MCF 10A (cell line): ENCODE results near the gene PECR. TPM values are rescaled to one million over a fixed set of nuclear protein-coding genes. Genes with fewer than 3 reads are reported as not detected.
A peak's percentile ranks its signal among the peaks of the same experiment; 100 is the strongest.
"Not testable (repeated sequence)": the region's sequence is repeated elsewhere in the genome, so short reads cannot be mapped to it uniquely, and the experiment has no call there.

Experiments used
- BruUV-seq: library from RNA; stranded (reverse); fragments of 400-500 nt; replicated peaks from 2 replicates; lab custom pipeline; 2021; lab: Mats Ljungman, UMichigan
- CTCF ChIA-PET: fragments of 300-600 bp; sonication (Branson Sonifier 250); formaldehyde crosslinking; extraction: SDS; loops from one replicate; lab custom pipeline; 2021; ENCODE audit warnings: antibody characterized with exemption, inconsistent platforms; lab: Yijun Ruan, JAX
- POLR2A ChIA-PET: fragments of 300-600, 350-650 bp; sonication (Branson Sonifier 250); formaldehyde crosslinking; extraction: SDS; loops from one replicate; lab custom pipeline; 2020; ENCODE audit warnings: antibody characterized with exemption, inconsistent platforms; lab: Yijun Ruan, JAX
- DNase-seq: peaks from one replicate; pipeline ENCODE4 v3.0.0-alpha.2; 2018; ENCODE audit not compliant: unreplicated experiment
- H3K27ac Mint-ChIP-seq: one replicate; pipeline ENCODE4 v1.8.0; 2022; ENCODE audit warnings: mild to moderate bottlenecking, low read depth, mixed read lengths; ENCODE audit not compliant: unreplicated experiment
- H3K27me3 Mint-ChIP-seq: one replicate; pipeline ENCODE4 v1.8.0; 2022; ENCODE audit warnings: mixed read lengths; ENCODE audit not compliant: insufficient read depth, unreplicated experiment
- H3K36me3 Mint-ChIP-seq: one replicate; pipeline ENCODE4 v1.8.0; 2022; ENCODE audit warnings: mild to moderate bottlenecking, moderate library complexity, mixed read lengths; ENCODE audit not compliant: insufficient read depth, unreplicated experiment
- H3K4me1 Mint-ChIP-seq: one replicate; pipeline ENCODE4 v1.8.0; 2022; ENCODE audit warnings: mixed read lengths; ENCODE audit not compliant: insufficient read depth, unreplicated experiment
- H3K4me3 Mint-ChIP-seq: one replicate; pipeline ENCODE4 v1.8.0; 2022; ENCODE audit warnings: mild to moderate bottlenecking, moderate library complexity, mixed read lengths; ENCODE audit not compliant: unreplicated experiment
- H3K9me3 Mint-ChIP-seq: one replicate; pipeline ENCODE4 v1.8.0; 2022; ENCODE audit warnings: mixed read lengths; ENCODE audit not compliant: unreplicated experiment
- intact Hi-C: fragments of 100-400 bp; cut with micrococcal nuclease; formaldehyde crosslinking; loops from 2 replicates; pipeline ENCODE4 v1.14.1; 2022
- total RNA-seq: library from RNA; stranded (reverse); gene quantifications from 2 replicates; pipeline ENCODE4 v1.2.3, GENCODE V29; 2022
- TF ChIP-seq, protein P1 (sequence below): fragments of 200-600 bp; IDR thresholded peaks from one replicate; pipeline ENCODE4 v1.8.0; 2022; ENCODE audit warnings: antibody characterized with exemption, mild to moderate bottlenecking; ENCODE audit not compliant: unreplicated experiment

The PECR gene
- total RNA-seq, 1 experiment from 2014 or later = 8.3 TPM

DNA sequence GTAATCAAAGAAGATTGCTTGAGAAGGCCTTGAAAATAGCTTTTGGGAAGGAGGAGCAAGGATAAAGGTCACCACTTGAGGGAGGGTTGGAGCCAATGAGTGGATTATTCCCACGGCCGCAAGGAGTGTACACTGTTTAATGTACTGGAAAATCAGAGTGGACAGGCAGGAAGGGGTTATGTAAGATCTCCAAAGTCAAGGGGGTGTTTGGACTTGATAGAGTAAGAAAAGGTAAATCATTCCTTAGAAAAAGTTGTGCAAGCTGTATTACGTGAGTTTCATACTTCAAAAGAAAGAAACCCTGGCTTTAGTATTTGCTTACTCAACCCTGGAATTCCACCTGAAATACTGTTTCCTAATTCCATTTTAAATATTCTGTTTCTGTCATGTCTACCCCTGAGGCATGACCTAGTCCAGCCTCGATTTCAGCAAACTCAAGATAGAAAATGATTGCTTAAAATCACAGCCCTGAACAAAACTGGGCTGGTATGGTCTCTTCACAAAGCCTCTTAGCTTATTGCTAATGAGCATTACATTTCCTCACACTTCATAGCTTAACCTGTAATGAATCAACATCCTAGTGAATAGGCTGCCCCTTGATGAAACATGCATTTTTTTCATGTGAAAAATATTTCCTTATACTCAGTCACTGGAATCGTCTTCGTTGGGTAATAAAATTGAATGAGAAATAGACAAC lies 69.3 kb downstream of the PECR start:
- Mint-ChIP-seq H3K4me3 (peak overlapping the region; percentile 82), H3K27ac (peak overlapping the region; percentile 84), H3K4me1 (peaks cover 29% of the 10 kb centered on the region), H3K9me3 (no peaks in the 10 kb centered on the region), H3K36me3 (no peaks in the 10 kb centered on the region), H3K27me3 (no peaks in the 10 kb centered on the region)
- TF ChIP-seq, protein P1, sequence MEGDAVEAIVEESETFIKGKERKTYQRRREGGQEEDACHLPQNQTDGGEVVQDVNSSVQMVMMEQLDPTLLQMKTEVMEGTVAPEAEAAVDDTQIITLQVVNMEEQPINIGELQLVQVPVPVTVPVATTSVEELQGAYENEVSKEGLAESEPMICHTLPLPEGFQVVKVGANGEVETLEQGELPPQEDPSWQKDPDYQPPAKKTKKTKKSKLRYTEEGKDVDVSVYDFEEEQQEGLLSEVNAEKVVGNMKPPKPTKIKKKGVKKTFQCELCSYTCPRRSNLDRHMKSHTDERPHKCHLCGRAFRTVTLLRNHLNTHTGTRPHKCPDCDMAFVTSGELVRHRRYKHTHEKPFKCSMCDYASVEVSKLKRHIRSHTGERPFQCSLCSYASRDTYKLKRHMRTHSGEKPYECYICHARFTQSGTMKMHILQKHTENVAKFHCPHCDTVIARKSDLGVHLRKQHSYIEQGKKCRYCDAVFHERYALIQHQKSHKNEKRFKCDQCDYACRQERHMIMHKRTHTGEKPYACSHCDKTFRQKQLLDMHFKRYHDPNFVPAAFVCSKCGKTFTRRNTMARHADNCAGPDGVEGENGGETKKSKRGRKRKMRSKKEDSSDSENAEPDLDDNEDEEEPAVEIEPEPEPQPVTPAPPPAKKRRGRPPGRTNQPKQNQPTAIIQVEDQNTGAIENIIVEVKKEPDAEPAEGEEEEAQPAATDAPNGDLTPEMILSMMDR = peak; percentile 12
- intact Hi-C loops = loop anchor here (2.0 to 5.0 kb wide), 2 partner anchors 40 to 61 kb away; no protein-coding TSS in a partner anchor
- POLR2A ChIA-PET = interaction anchor here (0.6 to 2.0 kb wide), 12 partner anchors 9 to 176 kb away, joined by 3 to 8 read pairs (median 4); partner anchors contain the start of genes PECR, TMEM169 and XRCC5
- CTCF ChIA-PET = interaction anchor here (0.6 to 5.7 kb wide), 7 partner anchors 11 to 666 kb away, joined by 3 to 41 read pairs (median 4); no protein-coding TSS in a partner anchor
- BruUV-seq = TSS peak; percentile 41
- peak; percentile 87 for DNase-seq

DNA sequence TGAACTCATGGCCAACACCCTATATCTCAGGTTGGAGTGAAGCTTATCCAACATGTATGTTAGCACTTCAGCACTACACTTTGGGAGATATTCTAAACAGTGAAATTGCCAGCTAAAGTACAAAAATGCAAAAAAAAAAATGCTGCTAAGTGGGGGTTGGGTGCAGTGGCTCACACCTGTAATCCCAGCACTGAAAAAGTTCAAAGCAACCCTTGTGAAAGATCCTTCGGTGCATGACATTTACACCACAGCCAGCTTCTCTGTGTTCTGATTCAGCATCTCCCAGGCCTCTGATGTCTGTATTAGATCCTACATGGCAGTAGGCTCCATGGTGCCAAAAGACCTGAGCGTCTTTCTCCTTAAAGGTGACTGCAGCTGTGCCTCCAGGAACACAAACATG lies 72.4 kb downstream of the PECR start:
- H3K27ac Mint-ChIP-seq, H3K36me3 Mint-ChIP-seq, H3K9me3 Mint-ChIP-seq, H3K4me3 Mint-ChIP-seq, H3K27me3 Mint-ChIP-seq, DNase-seq, intact Hi-C loops, BruUV-seq, POLR2A ChIA-PET: not testable (repeated sequence)
- peaks cover 50% of the 10 kb centered on the region for H3K4me1 Mint-ChIP-seq
- CTCF ChIA-PET = interaction anchor here (0.6 to 1.8 kb wide), 4 partner anchors 12 to 76 kb away, joined by 3 to 8 read pairs (median 4); no protein-coding TSS in a partner anchor

DNA sequence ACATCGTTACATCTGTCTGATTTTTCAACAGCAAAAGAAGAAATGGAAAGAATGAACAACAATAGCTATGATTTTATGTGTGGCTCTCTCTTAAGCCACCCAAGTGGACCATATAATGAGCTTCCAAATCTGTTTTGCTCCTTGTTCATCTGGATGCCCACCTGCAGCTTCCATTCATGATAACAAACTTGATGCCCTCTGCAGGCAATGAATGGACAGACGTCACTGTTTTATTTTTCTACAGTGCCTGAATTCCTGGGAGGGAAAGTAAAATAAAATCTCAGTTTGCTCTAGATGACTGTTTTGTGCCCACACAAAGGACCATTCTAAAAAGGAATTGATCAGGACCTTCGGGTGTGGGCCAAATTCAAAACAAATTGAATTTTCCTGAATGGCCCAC lies 73.2 kb downstream of the PECR start:
- Mint-ChIP-seq H3K4me3 (no peak overlapping the region), H3K27ac (no peak overlapping the region), H3K27me3 (no peaks in the 10 kb centered on the region), H3K4me1 (peaks cover 47% of the 10 kb centered on the region), H3K9me3 (no peaks in the 10 kb centered on the region), H3K36me3 (peaks cover 7% of the 10 kb centered on the region)
- DNase-seq = no peak
- TF ChIP-seq, protein P1 = no peak
- BruUV-seq = no TSS peak
- intact Hi-C loops = no loop called here
- ChIA-PET CTCF (interaction anchor here (1.0 to 1.8 kb wide), 4 partner anchors 13 to 75 kb away, joined by 3 to 8 read pairs (median 4); no protein-coding TSS in a partner anchor), POLR2A (no interaction called here)

DNA sequence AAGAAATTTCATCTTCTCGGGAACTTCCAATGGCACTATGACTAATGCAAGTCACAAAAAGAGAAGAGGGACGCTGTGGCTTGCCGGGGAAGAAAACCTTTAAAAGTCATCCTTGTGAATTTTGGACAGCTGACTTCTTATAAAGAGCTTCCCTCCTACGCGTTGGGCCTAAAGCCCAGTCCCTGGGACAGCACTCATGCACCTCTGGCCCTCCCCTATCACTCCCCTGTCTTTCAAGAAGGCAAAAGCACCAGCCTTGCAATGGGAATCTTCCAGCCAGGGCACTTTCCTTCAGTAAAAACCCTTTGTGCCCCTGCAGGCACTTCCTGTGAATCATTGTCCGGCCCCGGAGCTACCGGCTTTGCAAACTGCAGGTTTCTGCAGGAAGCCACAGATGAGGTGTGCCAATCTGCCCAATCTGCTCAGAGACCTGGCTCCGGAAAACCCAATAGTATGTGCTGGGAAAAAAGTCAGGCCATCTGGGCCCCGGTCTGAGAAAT lies 75.4 kb downstream of the PECR start:
- Mint-ChIP-seq H3K27me3 (no peaks in the 10 kb centered on the region), H3K4me1 (peaks cover 36% of the 10 kb centered on the region), H3K36me3 (peaks cover 7% of the 10 kb centered on the region), H3K27ac (peak overlapping the region; percentile 71), H3K4me3 (peak overlapping the region; percentile 51), H3K9me3 (no peaks in the 10 kb centered on the region)
- no TSS peak for BruUV-seq
- ChIA-PET POLR2A (interaction anchor here (0.5 to 2.6 kb wide), 9 partner anchors 9 to 694 kb away, joined by 3 to 14 read pairs (median 4); partner anchors contain the start of gene XRCC5), CTCF (interaction anchor here (0.6 to 3.0 kb wide), 8 partner anchors 10 to 56 kb away, joined by 3 to 18 read pairs (median 4); no protein-coding TSS in a partner anchor)
- intact Hi-C loops = no loop called here
- DNase-seq = peak; percentile 96
- TF ChIP-seq, protein P1 = no peak
